Amygdala (tissue), 56 donors: ENCODE measurements around the gene TRIM14.

Source experiments
- DNase-seq, 56 donors: peaks; one replicate each; lab custom pipeline; 2025; lab: John Stamatoyannopoulos, UW

TRIM14 gene

GRCh38 chr9:98056269-98057137 lies 62.5 kb downstream of the TRIM14 start, which contains the start of gene NANS:
Gene NANS (plus strand): TSS chr9:98056732. CDS start chr9:98056809, 77 bp downstream.
- DNase-seq, result peak; percentile 50 to 98 (median 85)

GRCh38 chr9:98054376-98054951 lies 64.6 kb downstream of the TRIM14 start:
- no peak for DNase-seq

GRCh38 chr9:98050351-98050750 lies 68.7 kb downstream of the TRIM14 start:
- no peak for DNase-seq

- no peak for DNase-seq
Observed at GRCh38 chr9:98049288-98050072, 69.5 kb downstream of the TRIM14 start.

GRCh38 chr9:98047002-98047401 lies 72.0 kb downstream of the TRIM14 start:
- DNase-seq, result no peak

- DNase-seq, result no peak
Observed at GRCh38 chr9:98046180-98046543, 72.9 kb downstream of the TRIM14 start.

- no peak for DNase-seq
Observed at GRCh38 chr9:98045234-98046179, 73.5 kb downstream of the TRIM14 start.

- DNase-seq, result no peak
Observed at GRCh38 chr9:98043915-98044314, 75.1 kb downstream of the TRIM14 start.

GRCh38 chr9:98040212-98040611 lies 78.8 kb downstream of the TRIM14 start:
- no peak for DNase-seq

- no peak for DNase-seq
Observed at GRCh38 chr9:98039607-98040017, 79.4 kb downstream of the TRIM14 start.

- DNase-seq, result no peak
Observed at GRCh38 chr9:98038958-98039357, 80.1 kb downstream of the TRIM14 start.

GRCh38 chr9:98037357-98037756 lies 81.7 kb downstream of the TRIM14 start:
- DNase-seq, result no peak

GRCh38 chr9:98034593-98035546 lies 84.2 kb downstream of the TRIM14 start:
- DNase-seq, result peak in 53 of 56 donors; percentile 2 to 86 (median 43)

- DNase-seq, result no peak
Observed at GRCh38 chr9:98031935-98032334, 87.1 kb downstream of the TRIM14 start.

- DNase-seq, result no peak
Observed at GRCh38 chr9:98031169-98031568, 87.9 kb downstream of the TRIM14 start.

- DNase-seq, result no peak
Observed at GRCh38 chr9:98024702-98025101, 94.3 kb downstream of the TRIM14 start.

- DNase-seq, result no peak
Observed at GRCh38 chr9:98022447-98022846, 96.6 kb downstream of the TRIM14 start.

- DNase-seq, result no peak
Observed at GRCh38 chr9:98021306-98022040, 97.5 kb downstream of the TRIM14 start.
